Hepatic stellate cell (primary cell): ENCODE results near the gene AKR1E2.

ENCODE experiments used
- DNase-seq: peaks from one replicate; pipeline ENCODE4 v3.0.0; 2011; ENCODE audit warnings: low spot score

AKR1E2 gene

DNA sequence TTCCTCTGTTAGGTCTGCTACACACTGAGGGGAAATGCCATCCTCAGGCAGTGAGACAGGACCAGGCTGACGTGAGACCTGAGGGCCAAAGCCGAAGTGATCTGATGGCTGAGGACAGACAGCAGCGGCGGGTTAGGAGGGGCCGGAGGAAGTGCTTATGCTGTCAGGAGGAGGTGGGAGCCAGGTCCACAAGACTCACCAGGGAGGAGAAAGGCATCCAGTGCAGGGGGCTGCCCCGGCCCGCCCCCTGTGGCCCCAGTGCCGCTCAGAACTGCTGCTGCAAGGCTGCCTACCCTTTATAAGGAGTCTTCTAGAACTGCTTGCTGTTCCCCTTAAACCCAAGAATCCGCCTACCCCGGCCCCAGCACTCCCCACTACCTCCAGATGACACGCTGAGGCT lies 19.8 kb downstream of the AKR1E2 start:
- DNase-seq: no peak

DNA sequence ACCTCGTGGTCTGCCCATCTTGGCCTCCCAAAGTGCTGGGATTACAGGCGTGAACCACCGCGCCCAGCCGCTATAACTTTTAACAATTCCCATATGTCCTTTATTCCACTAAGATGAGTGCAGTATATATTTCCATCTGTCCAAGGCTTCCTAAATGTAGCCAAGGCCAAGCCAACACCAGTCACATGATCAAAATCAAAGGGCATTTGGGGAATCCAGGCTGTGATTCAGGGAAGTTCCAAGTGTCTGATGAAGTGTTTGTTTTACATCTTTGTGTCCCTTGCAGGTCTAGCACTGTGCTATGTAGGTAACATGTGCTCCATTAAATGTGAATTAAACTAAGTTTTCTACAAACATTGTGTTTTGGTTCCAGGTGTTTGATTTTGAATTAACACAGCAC lies 20.8 kb downstream of the AKR1E2 start:
- no peak for DNase-seq

DNA sequence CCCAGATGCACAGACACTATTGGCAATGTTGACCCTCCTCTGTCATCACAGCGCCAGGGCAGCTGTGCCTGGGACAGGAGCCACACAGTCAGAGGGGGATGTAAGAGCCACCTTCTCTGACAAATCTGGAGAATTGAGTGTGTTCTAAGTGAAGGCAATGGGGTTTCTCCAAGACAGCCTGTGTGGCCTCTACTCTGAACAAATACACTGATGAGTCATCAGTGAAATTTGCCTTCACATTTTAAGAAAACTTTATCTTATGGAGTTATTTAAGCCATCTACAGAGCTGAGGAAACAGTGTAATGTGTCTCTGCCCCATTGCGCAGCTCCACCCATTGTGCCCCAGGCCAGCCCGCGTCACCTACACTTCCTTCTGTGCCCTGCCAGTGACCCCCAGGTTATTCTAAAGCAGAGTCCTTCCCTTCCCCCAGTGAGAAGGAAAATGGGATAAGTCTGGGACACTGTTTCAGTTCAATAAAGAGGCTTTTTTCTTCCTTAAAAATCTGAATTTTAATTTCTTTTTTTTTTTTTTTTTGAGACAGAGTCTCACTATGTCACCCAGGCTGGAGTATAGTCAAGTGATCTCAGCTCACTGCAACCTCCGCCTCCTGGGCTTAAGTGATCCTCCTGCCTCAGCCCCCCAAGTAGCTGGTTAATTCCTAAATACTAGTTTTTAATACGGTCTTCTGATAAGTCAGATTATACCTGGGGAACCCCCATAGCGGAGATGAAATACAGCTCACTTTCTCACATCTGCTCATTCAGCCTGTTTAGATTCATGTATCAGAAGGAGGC lies 21.8 kb downstream of the AKR1E2 start:
- peak; percentile 69 for DNase-seq

DNA sequence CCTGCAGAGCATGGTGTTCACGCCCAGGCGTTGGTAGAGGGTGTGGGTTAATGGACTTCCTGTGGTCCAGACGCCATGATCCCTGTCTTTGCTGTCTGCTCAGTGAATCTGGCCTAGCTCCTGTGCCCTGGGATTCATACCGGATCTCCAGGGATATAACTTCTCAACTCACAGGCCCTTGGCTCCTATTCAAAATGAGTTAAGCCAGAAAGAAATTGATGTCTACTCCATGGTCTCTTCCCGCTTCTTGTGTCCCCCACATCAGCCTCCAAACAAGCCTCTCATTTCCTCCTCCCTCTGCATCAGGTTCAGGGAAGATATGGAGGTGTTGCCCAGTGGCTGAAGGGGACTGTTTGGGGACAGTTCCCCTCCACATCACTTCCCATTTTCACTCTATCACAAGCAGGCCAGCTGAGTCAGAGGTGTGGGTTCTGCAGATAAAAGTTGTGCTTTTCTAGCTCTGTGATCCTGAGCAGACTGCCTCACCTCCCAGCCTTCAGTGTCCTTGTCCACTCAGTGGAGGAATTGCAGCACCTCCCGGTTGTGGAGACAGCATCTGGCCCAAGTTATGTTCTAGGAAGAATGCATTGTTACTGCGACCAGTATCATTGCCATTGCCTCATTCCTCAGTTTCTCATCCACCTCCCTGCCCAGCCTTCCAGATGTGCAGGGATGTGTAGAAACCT lies 22.5 kb downstream of the AKR1E2 start:
- no peak for DNase-seq

DNA sequence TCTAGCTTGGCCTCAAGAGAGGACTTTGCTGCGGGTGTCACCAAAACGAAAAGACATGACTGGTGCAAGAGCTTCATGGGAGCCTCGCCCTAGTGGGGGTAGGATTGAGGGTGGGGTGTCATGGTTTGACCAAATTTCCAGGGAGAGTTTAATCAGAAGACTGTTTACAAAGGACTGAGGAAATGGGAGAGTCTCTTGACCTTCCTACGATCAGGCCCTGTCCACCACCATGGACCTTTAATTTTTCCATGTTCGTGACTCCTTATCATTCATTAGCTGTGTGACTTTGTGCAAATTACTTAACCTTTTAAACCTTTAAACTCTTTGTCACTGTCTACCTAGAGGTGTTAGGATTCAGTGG lies 23.0 kb downstream of the AKR1E2 start:
- DNase-seq: no peak

DNA sequence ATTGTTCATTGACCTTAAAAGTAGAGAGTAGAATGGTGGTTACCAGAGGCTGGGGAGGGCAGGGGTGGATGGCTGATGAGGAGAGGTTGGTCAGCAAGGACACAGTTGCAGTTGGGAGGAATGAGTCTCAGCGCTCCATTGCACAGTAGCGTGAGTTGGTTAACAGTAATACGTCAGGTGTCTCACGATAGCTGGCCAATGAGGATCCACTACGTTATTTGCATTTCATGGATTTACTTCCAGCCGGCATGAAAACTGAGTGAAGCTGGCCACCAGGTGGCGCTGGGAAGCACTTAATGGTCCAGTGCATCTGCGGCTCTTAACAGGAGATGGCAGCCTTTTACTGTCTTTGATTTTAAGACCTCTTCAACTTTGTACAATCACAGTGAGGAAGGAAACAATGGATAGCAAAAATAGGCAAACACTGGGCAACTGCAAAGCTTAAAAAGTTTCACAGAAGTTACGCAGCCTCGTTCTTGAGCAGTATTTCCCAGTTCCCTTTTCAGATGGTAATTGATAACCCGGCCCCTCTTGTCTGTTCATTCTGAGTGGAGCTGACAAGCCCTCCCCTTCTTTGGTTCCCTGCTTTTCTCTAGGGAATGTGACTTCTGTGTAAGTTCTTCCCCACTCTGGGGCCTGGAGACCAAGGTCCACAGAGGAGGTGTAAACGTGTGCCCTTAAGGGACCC lies 23.7 kb downstream of the AKR1E2 start:
- DNase-seq: peak; percentile 65

DNA sequence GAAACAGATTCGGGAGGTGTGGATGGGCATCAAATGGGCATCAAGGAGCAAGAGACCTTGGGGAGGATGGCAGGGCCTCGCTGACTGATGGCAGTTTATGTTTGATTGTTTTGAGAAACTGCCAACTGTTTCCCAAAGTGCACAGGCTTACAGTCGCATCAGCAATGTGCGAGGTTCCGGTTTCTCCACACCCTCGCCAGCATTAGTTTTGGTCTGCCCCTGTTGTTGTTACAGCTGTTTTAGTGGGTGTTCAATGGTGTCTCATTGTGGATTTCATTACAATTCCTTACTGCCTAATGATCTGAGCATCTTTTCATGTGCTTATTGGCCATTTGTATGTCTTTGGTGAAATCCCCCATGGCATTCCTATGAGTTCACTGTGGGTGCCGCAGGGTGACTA lies 24.4 kb downstream of the AKR1E2 start:
- no peak for DNase-seq

DNA sequence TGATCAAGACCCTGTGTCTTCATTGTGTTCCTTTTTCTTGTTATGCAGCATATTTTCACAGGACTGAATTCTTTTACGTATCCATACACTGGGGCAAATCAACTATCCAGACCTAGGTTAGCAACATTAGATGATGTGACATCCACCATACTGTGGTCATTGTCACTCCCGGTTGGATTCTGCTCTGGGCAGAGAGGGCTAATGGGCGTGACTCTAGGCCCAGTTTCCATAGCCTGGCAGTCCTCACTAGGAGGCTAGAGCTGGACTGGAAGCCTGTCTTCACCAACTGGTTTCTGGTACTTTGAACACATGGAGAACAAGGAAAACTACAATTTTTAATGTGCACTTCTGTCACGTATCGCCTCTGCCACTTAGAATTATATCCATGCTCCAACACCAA lies 25.2 kb downstream of the AKR1E2 start:
- DNase-seq: no peak

DNA sequence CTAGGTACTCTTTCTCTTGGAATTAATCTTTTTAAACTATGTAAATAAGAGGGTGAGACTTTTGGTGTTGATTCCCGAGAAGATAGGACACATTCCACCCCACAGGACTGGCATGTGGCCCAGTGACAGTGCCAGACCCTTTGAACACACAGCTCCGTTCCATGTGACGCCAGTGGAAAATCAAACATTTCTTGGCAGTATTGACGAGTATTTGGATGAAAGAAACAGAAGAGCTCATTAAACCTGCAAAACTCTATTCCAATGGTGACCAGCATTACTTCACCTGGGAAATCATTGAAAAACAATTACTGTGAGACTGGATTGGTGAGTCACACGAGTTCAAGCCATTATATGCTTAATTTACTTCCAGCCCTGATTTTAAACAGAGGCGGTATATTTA lies 25.8 kb downstream of the AKR1E2 start:
- no peak for DNase-seq

DNA sequence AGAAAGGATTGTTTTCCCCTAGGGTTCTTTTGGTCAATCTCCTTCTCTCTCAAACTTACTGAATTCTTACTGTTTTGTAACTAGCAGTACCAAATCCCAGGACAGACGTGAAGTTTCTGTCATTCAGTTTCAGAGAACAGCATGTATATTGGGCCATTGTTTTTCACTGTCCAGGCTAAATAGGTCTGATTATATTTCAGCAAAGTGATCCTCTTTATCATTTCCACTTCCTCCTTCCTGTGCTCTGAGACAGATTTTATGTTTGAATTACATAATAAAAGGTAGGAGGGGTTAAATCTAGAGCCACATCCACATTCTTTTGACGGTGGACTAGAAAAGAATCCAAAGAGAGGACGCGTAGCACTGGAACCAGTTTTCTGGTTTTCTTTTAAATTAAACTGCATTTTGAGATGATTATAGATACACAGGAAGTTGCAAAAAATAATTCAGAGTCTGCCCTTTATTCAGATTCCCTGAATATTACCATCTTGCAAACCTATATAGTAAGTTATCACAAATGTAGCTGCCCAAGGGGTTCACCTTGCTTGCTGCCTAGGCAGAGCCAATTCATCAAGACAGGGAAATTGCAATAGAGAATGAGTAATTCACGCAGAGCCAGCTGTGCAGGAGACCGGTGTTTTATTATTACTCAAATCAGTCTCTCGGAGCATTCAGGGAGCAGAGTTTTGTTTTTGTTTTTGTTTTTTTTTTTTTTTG lies 40.1 kb downstream of the AKR1E2 start:
- DNase-seq: no peak

DNA sequence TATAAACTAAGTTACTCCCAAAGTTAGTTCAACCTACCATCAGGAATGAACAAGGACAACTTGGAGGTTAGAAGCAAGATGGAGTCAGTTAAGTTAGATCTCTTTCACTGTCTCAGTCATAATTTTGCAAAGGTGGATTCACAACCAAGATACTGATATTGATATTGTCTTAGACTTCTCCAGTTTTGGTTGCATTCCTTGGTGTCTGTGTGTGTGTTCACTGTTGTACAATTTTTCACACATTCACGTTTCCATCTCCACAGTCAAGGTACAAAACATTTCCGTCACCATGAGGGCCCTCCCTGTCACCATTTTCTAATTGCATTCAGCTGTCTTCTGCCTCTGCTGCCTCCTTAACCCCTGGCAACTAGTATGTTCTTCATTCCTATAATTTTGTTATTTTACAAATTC lies 41.1 kb downstream of the AKR1E2 start:
- DNase-seq: no peak

DNA sequence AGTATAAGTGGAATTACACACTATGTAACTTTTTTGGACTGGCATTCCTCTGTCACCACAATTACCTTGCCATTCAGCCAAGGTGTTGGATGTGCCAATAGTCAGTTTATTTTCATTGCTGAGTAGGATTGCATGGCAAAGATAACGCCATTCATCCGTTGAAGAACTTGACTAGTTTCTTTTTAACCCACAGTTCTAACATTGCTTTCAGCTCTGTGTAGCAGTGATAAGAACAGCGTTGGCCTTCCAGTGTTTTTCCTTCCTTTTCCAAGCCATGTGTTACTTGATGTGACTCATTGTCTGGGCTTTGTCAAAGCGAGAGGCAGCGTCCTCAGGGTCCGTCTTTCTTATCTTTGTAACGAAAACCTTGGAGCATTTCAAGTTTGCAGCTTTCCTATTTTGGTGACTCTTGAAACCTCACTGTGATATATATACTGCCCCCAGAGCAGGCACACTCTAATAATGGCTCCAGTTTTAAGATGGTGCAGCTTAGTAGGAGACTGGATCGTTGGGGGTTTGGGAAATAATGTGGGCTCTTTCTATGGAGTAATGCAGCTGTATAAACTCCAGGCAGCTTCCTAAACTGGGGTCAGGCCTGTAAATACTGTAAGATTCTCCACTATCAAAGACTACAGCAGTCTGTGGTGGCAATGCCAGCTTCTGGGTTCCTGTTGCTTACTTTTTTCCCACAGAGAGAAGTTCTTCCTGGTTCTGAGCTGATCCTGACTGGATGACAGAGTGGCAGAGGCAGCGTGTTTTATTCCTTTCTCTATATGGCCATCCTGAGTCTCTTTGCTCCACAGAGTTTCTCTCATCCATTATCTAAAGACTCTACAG lies 41.7 kb downstream of the AKR1E2 start:
- peak; percentile 15 for DNase-seq

DNA sequence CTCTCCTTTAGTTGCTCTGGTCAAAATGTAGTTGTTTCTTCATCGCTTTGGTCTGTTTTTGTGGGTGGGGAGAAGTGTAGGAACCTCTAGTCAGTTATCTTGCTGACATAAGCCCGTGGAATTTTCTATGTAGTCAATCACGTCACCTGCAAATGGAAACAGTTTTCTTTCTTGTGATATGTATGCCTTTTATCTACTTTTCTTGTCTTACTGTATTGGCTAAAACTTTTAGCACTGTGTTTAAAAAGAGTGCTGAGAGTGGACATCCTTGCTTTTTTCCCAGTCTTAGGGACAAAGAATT lies 42.3 kb downstream of the AKR1E2 start:
- no peak for DNase-seq

DNA sequence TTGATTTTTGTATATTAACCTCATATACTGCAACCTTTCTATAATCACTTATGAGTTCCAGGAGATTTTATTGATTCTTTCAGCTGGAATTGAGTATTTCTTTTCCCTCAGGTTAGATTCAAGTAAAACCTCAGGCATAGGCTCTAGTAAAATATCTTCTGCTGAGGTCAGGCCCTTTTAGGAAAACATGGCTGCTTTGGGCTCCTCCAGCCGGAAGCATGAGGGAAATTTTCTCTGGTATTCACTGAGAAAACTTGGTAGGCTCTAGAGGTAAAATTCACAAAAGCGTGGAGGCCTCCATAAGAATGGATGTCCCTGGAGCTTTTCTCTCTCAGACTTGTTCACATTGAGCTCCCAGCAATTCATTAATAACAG lies 56.7 kb downstream of the AKR1E2 start:
- no peak for DNase-seq

DNA sequence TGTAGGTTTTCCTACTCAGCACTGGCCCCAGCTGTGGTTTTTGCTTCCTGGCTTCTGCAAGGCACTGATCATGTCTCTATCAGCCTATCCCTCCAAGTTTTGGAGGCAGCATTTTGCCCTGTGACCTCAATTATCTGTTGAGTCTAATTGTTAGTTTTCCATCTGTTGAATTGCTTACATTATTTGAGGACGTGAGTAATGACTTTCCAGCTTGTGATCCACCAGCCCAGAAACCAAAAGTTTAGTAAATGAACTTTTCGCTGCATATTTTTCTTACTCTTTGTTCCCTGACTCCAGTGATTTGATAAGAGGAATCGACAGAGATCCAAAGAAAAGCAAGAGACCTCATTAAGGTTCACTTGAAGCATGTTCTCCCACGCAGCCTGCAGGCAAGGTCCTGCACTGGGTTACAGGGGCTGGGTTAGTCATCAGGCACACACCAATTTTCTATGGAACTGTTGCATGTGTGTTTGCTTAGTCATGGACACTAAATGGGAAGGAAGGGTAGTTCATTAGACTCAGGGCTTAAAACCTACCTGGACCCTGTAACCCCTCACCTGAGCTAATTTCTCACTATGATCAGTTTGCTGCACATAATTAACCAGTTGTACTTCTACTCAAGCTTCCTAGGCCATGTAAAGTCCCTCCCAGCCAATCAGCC lies 57.2 kb downstream of the AKR1E2 start:
- DNase-seq: peak; percentile 19

DNA sequence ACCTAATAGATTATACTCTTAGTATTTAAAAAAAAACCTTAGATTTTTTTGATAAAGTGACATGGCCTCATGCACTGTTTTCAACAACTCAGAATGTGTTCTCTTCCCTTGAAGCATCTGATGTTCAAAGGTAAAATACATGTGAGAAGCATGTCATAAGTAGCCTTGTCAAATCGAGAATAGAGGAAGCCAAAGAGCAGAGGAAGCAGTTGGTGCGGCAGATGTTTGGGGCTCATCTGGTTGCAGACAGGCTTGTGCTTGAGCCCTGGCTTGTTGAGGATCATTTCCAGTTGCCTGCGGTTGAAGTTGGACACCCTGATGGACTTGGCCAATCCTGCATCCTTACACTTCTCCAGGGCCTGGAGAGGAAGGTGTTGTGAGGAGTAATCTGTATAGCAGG lies 59.2 kb downstream of the AKR1E2 start:
- DNase-seq: no peak

DNA sequence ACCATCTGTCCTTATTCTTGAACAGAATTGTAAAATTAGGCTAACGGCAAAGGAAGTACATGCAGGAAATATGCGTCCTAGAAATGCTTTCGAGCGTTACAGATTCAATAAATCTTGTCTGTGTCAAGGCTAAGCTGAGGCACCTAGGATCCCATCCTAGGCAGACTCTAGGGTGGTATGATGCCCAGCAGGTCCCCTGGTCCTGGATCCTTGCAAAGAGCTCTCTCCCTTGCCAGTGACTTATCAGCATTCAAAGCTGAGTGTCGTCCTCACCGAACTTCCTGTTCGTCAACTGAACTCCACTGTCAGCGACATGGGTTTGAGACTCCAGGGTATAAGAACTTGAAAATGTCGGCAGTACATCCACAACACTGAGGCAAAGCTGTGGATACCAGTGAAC lies 61.5 kb downstream of the AKR1E2 start:
- DNase-seq: no peak

DNA sequence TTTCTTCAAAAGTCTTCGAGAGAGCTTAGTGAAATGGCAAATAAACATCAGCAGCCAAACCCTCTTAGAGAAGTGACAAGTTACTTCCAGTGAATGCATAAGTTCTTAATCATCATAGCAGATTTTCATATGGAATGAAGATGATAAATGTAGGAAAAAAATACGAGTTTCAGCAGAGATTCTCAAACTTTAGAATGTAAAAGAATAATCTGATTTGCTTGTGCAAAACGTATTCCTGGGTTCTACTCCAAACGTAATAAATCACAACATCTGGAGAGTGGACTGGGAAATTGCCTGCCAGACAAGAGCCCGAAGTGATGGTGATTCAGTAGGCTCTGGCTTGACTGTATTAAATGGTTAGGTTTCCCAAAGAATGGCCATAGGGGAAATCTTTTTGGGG lies 62.2 kb downstream of the AKR1E2 start:
- DNase-seq: no peak

DNA sequence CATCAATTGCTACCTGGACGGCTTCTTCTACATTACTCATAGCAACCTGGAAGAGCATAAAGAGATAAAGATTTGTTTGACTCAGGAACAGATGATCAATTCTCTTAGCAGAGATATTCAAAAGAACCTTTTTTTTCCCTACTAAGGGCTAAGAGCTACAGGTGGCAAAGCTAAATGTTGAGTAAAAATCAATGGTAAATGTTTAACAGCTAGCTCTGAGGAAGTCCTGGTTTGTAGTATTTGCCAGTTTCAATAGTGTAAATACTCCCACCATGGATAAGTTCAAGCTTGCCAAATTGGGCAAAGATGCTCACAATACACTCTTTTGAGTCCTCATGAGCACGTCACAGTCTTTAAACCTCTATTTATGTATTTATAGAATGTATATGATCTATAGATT lies 64.0 kb downstream of the AKR1E2 start:
- no peak for DNase-seq

DNA sequence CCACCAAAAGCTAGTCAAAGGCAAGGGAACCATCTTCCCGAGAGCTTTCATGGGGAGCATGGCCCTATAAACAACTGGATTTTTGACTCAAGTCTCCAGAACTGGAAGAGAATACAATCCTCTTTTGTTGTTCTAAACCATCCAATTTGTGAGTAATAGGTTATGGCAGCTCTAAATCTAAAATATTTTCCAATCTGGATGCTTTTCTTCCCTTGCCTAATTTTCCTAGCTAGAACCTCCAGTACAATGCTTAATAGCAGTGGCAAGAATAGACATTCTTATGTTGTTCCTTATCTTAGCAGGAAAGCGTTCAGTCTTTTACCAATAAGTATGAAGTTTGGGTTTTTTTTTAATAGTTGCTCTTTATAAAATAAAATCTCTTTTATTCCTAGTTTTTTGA lies 66.7 kb downstream of the AKR1E2 start:
- no peak for DNase-seq

DNA sequence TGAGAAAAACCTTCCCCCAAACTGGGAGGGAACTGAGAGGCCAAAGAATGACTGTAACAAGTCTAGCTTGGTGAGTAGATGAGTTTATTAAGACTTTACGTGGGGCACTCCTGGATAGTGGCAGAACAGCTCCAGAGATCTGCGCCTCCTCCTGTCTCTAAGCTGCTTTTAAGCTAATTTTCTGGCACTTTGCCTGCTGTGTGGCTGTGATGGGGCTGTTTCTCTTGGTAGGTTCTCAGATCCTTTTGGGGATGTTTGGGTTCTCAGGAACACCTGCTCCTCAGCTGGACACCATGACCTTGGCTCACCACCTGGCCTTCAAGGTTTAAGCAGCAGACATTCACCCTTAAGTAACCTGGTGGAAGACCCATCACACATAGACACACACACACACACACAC lies 68.3 kb downstream of the AKR1E2 start:
- DNase-seq: no peak
